GM12872 (cell line): ENCODE data around the gene PRPF40B.

Experiments
- CTCF ChIP-seq: IDR thresholded peaks from 3 replicates; pipeline ENCODE4 v1.5.1; 2011; ENCODE audit warnings: low read depth, mild to moderate bottlenecking, low read length, moderate library complexity; ENCODE audit not compliant: insufficient read depth

Gene PRPF40B

GRCh38 chr12:49626169-49626835 is 2.9 kb downstream of the PRPF40B start:
- TF ChIP-seq CTCF: no peak

GRCh38 chr12:49626836-49627235 is 3.5 kb downstream of the PRPF40B start:
- TF ChIP-seq CTCF: no peak

GRCh38 chr12:49627752-49628360 is 4.5 kb downstream of the PRPF40B start:
- TF ChIP-seq CTCF: no peak

GRCh38 chr12:49631336-49631907 is 8.1 kb downstream of the PRPF40B start:
- no peak for TF ChIP-seq CTCF

- TF ChIP-seq CTCF: no peak
These were observed 9.0 kb downstream of the PRPF40B start for GRCh38 chr12:49632401-49632800.

- no peak for TF ChIP-seq CTCF
These were observed 9.8 kb downstream of the PRPF40B start for GRCh38 chr12:49632986-49633702.

GRCh38 chr12:49633703-49634345 is 10.5 kb downstream of the PRPF40B start:
- TF ChIP-seq CTCF: no peak
